Neuronal stem cell (in vitro differentiated cells): Measurements from ENCODE around the gene NFKBIZ.

Source experiments
- DNase-seq: peaks from one replicate; pipeline ENCODE4 v3.0.0-alpha.2; 2013; ENCODE audit warnings: low spot score
- H2AFZ ChIP-seq: one replicate; pipeline ENCODE4 v1.6.1; 2013; ENCODE audit warnings: mild to moderate bottlenecking, low read length, inconsistent platforms
- H2AK5ac ChIP-seq: 2 replicates; pipeline ENCODE4 v1.6.1; 2013; ENCODE audit warnings: low read depth, mild to moderate bottlenecking, inconsistent platforms, low read length, moderate library complexity, mixed read lengths
- H2BK120ac ChIP-seq: 2 replicates; pipeline ENCODE4 v1.6.1; 2013; ENCODE audit warnings: low read depth, mild to moderate bottlenecking, inconsistent platforms, low read length, moderate library complexity, mixed read lengths
- H2BK12ac ChIP-seq: one replicate; pipeline ENCODE4 v1.6.1; 2013; ENCODE audit warnings: low read length, inconsistent platforms
- H2BK15ac ChIP-seq: 2 replicates; pipeline ENCODE4 v1.6.1; 2013; ENCODE audit warnings: mild to moderate bottlenecking, low read length, inconsistent platforms, mixed read lengths
- H2BK5ac ChIP-seq: one replicate; pipeline ENCODE4 v1.6.1; 2013; ENCODE audit warnings: inconsistent platforms, mild to moderate bottlenecking, low read length, moderate library complexity
- H3K14ac ChIP-seq: one replicate; pipeline ENCODE4 v1.6.1; 2013; ENCODE audit warnings: low read length, inconsistent platforms
- H3K18ac ChIP-seq: 2 replicates; pipeline ENCODE4 v1.6.1; 2013; ENCODE audit warnings: low read length, inconsistent platforms
- H3K23ac ChIP-seq: 2 replicates; pipeline ENCODE4 v1.6.1; 2013; ENCODE audit warnings: low read depth, mild to moderate bottlenecking, mixed read lengths, low read length, inconsistent platforms; ENCODE audit not compliant: poor library complexity
- H3K27ac ChIP-seq: replicated peaks from 3 replicates; pipeline ENCODE4 v1.5.1; 2013; ENCODE audit warnings: low read length, inconsistent platforms
- H3K27me3 ChIP-seq, 3 experiments: 2 replicates each; pipeline ENCODE4 v1.6.1; 2013; ENCODE audit warnings: low read length in 3 of 3, mild to moderate bottlenecking in 2 of 3, inconsistent platforms in 1 of 3, low read depth in 1 of 3, mixed read lengths in 1 of 3, moderate library complexity in 1 of 3; ENCODE audit not compliant: control insufficient read depth in 3 of 3, insufficient read depth in 3 of 3
- H3K36me3 ChIP-seq, 2 donors: replicated peaks in 1 of 2; 2 replicates each; pipeline ENCODE4 v1.6.1; 2013; ENCODE audit warnings: low read length in 2 of 2; ENCODE audit not compliant: control insufficient read depth in 2 of 2, insufficient read depth in 2 of 2
- H3K4ac ChIP-seq: 2 replicates; pipeline ENCODE4 v1.6.1; 2013; ENCODE audit warnings: inconsistent platforms, mild to moderate bottlenecking, low read length, moderate library complexity
- H3K4me1 ChIP-seq, 2 donors: 1 replicate in 1 of 2; 2 replicates in 1 of 2; pipeline ENCODE4 v1.6.1; 2013; ENCODE audit warnings: low read length in 2 of 2, low read depth in 1 of 2; ENCODE audit not compliant: control insufficient read depth in 2 of 2, insufficient read depth in 1 of 2
- H3K4me2 ChIP-seq: one replicate; pipeline ENCODE4 v1.6.1; 2013; ENCODE audit warnings: mild to moderate bottlenecking, low read length, inconsistent platforms; ENCODE audit not compliant: insufficient read depth, poor library complexity, severe bottlenecking
- H3K4me3 ChIP-seq, 2 donors: 2 replicates each; pipeline ENCODE4 v1.5.1; 2013; ENCODE audit warnings: low read length in 2 of 2, mild to moderate bottlenecking in 2 of 2, inconsistent platforms in 1 of 2, moderate library complexity in 1 of 2
- H3K79me1 ChIP-seq: one replicate; pipeline ENCODE4 v1.6.1; 2013; ENCODE audit warnings: low read depth, mild to moderate bottlenecking, inconsistent platforms, low read length, moderate library complexity
- H3K9ac ChIP-seq: one replicate; pipeline ENCODE4 v1.6.1; 2013; ENCODE audit warnings: mild to moderate bottlenecking, low read depth, low read length, inconsistent platforms; ENCODE audit not compliant: poor library complexity
- H3K9me3 ChIP-seq, 2 donors: replicated peaks in 1 of 2; 2 replicates each; pipeline versions ENCODE3 to v1.6.1; 2013; ENCODE audit warnings: low read length in 2 of 2, mild to moderate bottlenecking in 2 of 2, inconsistent platforms in 1 of 2, low read depth in 1 of 2, mixed read lengths in 1 of 2, moderate library complexity in 1 of 2; ENCODE audit not compliant: control insufficient read depth in 2 of 2, insufficient read depth in 1 of 2
- H4K8ac ChIP-seq: one replicate; pipeline ENCODE4 v1.6.1; 2013; ENCODE audit warnings: low read depth, mild to moderate bottlenecking, inconsistent platforms, low read length, moderate library complexity
- H4K91ac ChIP-seq: one replicate; pipeline ENCODE4 v1.6.1; 2013; ENCODE audit warnings: low read length, low read depth, mild to moderate bottlenecking, inconsistent platforms; ENCODE audit not compliant: poor library complexity
- WGBS, 2 donors: extraction: QIAGEN DNeasy Blood & Tissue Kit; methylation state at CpG; one replicate each; pipeline ENCODE4 v1.1.7; 2013; ENCODE audit warnings: missing lambda C conversion rate in 2 of 2, mixed read lengths in 1 of 2; ENCODE audit not compliant: insufficient read length in 2 of 2, insufficient replicate concordance in 1 of 2; ENCODE audit errors: extremely low coverage in 2 of 2; 5-methylcytosine and 5-hydroxymethylcytosine counted together

The NFKBIZ gene

GRCh38 chr3:101865751-101866509, 16.6 kb downstream of the NFKBIZ start:
- DNase-seq: no peak
- no peak overlapping the region for H3K14ac ChIP-seq
- no peak overlapping the region for H3K9ac ChIP-seq
- peaks cover 3 to 8% of the 10 kb centered on the region in 2 donors for H3K4me1 ChIP-seq
- H4K91ac ChIP-seq: no peak overlapping the region
- no peak overlapping the region for H2BK12ac ChIP-seq
- no peak overlapping the region for H2AFZ ChIP-seq
- no peak overlapping the region for H3K18ac ChIP-seq
- no CpG with 5 or more reads among the region's 5 CpGs for WGBS, 2 donors
- peaks cover 0 to 8% of the 10 kb centered on the region in 2 donors for H3K36me3 ChIP-seq
- no peak overlapping the region for H3K23ac ChIP-seq
- no peak overlapping the region for H4K8ac ChIP-seq
- no peak overlapping the region for H2AK5ac ChIP-seq
- H3K27ac ChIP-seq: no peak overlapping the region
- H2BK5ac ChIP-seq: no peak overlapping the region
- H3K4me2 ChIP-seq: no peak overlapping the region
- no peak overlapping the region for H3K4ac ChIP-seq
- H2BK15ac ChIP-seq: no peak overlapping the region
- H3K79me1 ChIP-seq: no peaks in the 10 kb centered on the region
- H3K4me3 ChIP-seq: no peak overlapping the region
- H3K27me3 ChIP-seq: peaks cover 0 to 1% (median 0%) of the 10 kb centered on the region in 3 experiments
- no peak overlapping the region for H2BK120ac ChIP-seq
- H3K9me3 ChIP-seq: no peaks in the 10 kb centered on the region

- no peak overlapping the region for H2BK120ac ChIP-seq
- H3K36me3 ChIP-seq: no peaks in the 10 kb centered on the region
- no peak overlapping the region for H3K4ac ChIP-seq
- no peak overlapping the region for H3K27ac ChIP-seq
- H4K91ac ChIP-seq: no peak overlapping the region
- H3K4me1 ChIP-seq: peaks cover 3 to 8% of the 10 kb centered on the region in 2 donors
- no peak overlapping the region for H4K8ac ChIP-seq
- no peak overlapping the region for H3K14ac ChIP-seq
- no peak overlapping the region for H3K9ac ChIP-seq
- peaks cover 0 to 1% (median 0%) of the 10 kb centered on the region in 3 experiments for H3K27me3 ChIP-seq
- no peak overlapping the region for H2BK15ac ChIP-seq
- no peak overlapping the region for H2BK12ac ChIP-seq
- no peak overlapping the region for H2AFZ ChIP-seq
- no peaks in the 10 kb centered on the region for H3K79me1 ChIP-seq
- no peak overlapping the region for H3K4me2 ChIP-seq
- H2BK5ac ChIP-seq: no peak overlapping the region
- H3K4me3 ChIP-seq: no peak overlapping the region
- no peak overlapping the region for H3K23ac ChIP-seq
- no peaks in the 10 kb centered on the region for H3K9me3 ChIP-seq
- H3K18ac ChIP-seq: no peak overlapping the region
- peak; percentile 20 for DNase-seq
- no peak overlapping the region for H2AK5ac ChIP-seq
Observed at GRCh38 chr3:101867511-101867910, 18.2 kb downstream of the NFKBIZ start.

GRCh38 chr3:101867996-101868395, 18.7 kb downstream of the NFKBIZ start:
- H4K91ac ChIP-seq: no peak overlapping the region
- no peak overlapping the region for H2AK5ac ChIP-seq
- no peak overlapping the region for H3K18ac ChIP-seq
- H3K14ac ChIP-seq: no peak overlapping the region
- H3K9me3 ChIP-seq: no peaks in the 10 kb centered on the region
- no peak overlapping the region for H2BK5ac ChIP-seq
- no peak overlapping the region for H3K27ac ChIP-seq
- H3K4me3 ChIP-seq: no peak overlapping the region
- no peak overlapping the region for H3K9ac ChIP-seq
- H2BK12ac ChIP-seq: no peak overlapping the region
- WGBS, 2 donors: no CpG with 5 or more reads among the region's 2 CpGs
- DNase-seq: no peak
- H3K4ac ChIP-seq: no peak overlapping the region
- H2BK15ac ChIP-seq: no peak overlapping the region
- no peaks in the 10 kb centered on the region for H3K79me1 ChIP-seq
- H2BK120ac ChIP-seq: no peak overlapping the region
- peaks cover 0 to 1% (median 0%) of the 10 kb centered on the region in 3 experiments for H3K27me3 ChIP-seq
- H4K8ac ChIP-seq: no peak overlapping the region
- no peak overlapping the region for H3K23ac ChIP-seq
- no peak overlapping the region for H2AFZ ChIP-seq
- H3K4me2 ChIP-seq: no peak overlapping the region
- H3K36me3 ChIP-seq: no peaks in the 10 kb centered on the region
- H3K4me1 ChIP-seq: peaks cover 3 to 8% of the 10 kb centered on the region in 2 donors

- Histone ChIP-seq H3K36me3 (no peaks in the 10 kb centered on the region), H3K23ac (no peak overlapping the region), H3K9me3 (no peaks in the 10 kb centered on the region), H2BK15ac (no peak overlapping the region), H3K27ac (no peak overlapping the region), H3K79me1 (no peaks in the 10 kb centered on the region), H3K4me2 (no peak overlapping the region), H3K9ac (no peak overlapping the region), H4K8ac (no peak overlapping the region), H2BK120ac (no peak overlapping the region), H3K18ac (no peak overlapping the region), H2BK12ac (no peak overlapping the region), H3K4me1 (peaks cover 3 to 8% of the 10 kb centered on the region in 2 donors), H4K91ac (no peak overlapping the region), H3K14ac (no peak overlapping the region), H2AK5ac (no peak overlapping the region), H3K4ac (no peak overlapping the region), H2BK5ac (no peak overlapping the region), H3K4me3 (no peak overlapping the region), H2AFZ (no peak overlapping the region), H3K27me3 (no peaks in the 10 kb centered on the region)
- DNase-seq: no peak
- no CpG with 5 or more reads among the region's 12 CpGs for WGBS, 2 donors
Observed at GRCh38 chr3:101868534-101869464, 19.5 kb downstream of the NFKBIZ start.
